ENCODE results near the gene VPS45.
"Not testable (repeated sequence)": the region's sequence is repeated elsewhere in the genome, so short reads cannot be mapped to it uniquely, and the experiment has no call there.

The VPS45 gene

DNA sequence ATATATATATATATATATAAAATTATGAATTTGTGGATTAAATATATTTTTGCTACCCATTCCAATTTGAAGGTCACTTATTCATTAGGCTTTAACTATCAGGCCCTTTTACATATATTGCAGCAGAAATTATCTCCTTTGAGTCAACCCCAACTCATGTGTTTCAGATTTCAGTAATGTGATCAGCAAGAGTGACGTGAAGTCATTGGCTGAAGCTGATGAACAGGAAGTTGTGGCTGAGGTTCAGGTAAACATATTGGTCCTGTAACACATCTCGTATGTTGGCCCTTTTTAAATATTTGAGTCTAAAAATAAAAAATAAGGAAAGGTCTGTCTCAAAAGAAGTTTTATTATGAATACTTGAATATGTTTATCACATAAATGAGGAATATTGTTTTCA lies 8.5 kb downstream of the VPS45 start:
- DNase-seq: no peak

DNA sequence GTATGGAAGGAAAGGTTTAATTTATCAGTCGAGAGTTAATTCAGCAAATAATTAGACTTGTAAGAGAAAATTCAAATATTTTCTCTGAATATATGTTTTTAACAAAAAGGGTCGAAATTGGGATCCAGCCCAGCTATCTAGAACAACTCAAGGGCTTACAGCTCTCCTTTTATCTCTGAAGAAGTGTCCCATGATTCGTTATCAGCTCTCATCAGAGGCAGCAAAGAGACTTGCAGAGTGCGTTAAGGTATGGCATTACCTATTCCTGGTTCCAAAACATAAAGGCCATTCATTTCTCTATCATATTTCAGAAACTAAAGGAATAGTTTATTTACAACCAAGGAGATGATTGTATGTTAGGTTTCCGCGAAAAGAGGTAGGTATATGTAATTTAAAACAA lies 9.4 kb downstream of the VPS45 start:
- DNase-seq: no peak

DNA sequence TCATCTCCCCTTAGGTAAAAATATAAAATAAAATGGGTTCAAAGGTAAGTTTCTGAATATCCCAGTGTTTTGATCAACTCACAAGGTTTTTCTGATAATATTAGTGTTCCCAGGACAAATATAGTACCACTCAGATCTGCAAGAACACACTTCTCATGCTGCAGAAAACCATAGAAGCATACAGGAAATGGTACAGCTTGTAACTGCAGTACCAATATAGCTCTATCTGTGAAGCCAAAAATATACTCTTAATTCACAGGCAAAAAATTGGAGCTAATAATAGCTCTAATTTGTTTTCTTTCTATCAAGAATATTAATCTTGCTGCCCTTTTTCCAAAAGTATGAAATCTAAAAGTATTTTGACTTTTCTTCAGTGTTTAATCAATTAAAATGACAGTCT lies 13.2 kb downstream of the VPS45 start:
- no peak for DNase-seq

DNA sequence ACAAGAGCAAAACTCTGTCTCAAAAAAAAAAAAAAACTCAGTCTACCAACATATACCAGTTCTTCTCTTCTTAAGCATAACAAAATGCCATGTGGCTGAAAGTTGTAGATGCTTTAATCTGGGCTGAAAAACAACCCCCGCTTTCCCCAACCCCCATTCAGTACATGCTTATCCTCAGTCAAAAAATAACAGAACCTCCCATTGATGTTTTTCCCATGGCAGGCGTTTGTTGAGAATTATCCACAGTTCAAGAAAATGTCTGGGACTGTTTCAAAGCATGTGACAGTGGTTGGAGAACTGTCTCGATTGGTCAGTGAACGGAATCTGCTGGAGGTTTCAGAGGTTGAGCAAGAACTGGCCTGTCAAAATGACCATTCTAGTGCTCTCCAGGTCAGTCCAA lies 14.9 kb downstream of the VPS45 start:
- no peak for DNase-seq

DNA sequence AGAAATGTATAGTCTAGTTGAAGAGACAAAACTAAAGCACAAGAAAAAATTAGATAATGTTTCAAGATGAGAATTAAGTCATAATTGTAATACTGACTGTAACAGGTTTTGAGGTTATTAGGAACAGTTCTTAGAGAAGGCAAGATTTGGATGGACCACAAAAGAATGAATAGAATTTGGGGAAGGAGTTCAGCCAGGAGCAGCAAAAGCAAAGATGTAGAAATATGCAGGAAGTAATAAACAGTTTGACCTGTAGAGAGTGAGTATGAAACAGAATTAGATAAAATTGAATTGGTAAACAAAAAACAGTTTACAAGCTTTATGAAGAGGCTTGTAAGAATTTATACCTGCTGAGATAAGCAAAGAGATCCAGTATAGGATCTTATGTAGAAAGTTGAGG lies 16.3 kb downstream of the VPS45 start:
- DNase-seq: no peak

DNA sequence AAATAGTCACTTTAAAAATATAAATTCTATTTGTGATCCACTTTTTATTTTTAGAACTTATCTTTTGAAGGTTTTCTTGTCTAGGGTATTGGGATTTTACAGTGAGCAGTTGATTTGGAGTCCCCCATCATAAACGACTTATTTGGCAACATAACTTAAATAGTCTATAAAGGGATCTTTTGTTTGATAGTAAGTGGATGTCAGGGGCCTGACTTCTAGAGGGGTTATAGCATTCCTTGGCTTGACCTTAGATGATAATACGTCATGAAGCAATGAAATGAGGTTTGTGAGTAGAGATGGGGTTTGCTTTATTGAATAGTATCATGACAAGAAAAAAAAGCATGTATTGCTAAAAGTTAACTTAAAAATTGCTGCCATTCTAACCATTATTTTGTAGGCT lies 17.8 kb downstream of the VPS45 start:
- DNase-seq: no peak

DNA sequence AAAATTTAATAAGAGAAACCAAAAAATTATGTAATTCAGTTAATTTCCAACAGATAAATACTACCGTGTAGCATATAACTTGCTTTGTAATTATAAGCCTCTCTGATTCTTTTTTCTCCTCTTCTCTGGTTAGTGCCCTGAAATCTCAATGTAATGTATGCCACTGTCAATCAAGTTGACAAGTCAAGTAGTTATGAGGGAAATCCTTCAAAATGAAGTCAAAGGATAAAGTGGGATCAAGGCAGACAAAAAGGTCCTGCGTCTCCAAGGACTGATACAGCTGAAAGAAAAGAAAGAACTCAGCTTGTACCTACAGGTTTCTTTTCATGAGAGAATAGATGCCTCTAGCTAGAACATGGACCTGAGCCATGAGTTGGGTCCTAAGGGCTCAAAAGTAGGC lies 19.8 kb downstream of the VPS45 start:
- no peak for DNase-seq

DNA sequence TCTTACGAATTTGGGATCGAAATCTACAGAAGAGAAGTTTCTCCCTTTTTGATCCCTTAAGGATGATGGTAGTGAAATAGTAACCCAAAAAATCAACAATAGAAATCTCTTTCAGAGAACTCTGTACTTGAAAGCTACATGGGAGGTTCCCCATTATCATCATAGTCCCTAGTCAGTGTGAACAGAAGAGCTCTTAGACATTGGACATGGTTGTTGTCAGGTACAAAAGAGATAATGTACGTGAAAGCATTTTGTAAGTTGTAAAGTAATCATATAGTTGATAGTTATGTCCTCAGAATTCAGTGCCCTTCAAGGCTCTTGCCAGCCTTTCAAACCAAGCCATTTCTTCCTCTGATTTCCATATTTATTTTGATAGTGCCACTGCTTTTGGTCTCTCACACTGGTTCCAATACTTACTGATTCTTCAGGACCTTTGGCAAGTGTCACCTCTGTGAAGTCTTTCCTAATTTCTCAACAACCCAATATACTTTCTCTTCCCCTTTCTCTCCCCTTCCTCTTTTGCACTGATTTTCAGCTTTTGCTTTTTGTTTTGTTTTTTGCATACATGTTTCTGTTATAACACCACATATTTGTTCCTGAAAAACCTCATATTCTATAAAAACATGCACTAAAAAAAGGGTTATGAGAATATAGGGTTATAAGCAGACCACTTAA lies 22.4 kb downstream of the VPS45 start:
- DNase-seq: no peak

DNA sequence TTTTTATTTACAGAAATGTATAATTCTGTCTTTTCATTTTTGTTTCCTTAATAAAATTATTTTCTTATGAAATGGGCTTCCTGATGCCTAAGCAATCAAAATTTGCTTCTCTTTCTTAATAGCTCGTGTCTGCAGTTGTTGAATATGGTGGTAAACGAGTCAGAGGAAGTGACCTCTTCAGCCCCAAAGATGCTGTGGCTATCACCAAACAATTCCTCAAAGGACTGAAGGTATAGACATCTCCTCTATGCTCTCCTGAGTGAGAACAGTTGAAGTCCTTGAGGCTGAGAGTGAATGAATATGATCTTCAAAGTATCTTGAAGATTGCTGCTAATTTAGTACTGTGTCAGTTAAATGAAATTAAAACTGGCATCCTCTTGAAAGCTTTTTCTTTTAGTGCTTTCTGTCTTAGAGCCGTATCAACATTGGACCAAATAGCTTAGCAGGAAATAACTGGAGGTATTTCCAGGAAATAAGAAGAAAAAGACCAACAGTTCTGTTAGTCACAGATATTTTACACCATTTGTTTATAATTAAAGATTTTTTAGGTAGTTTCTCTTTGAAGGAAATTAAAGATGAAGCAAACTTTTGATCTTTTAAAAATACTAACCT lies 24.7 kb downstream of the VPS45 start:
- DNase-seq: no peak

DNA sequence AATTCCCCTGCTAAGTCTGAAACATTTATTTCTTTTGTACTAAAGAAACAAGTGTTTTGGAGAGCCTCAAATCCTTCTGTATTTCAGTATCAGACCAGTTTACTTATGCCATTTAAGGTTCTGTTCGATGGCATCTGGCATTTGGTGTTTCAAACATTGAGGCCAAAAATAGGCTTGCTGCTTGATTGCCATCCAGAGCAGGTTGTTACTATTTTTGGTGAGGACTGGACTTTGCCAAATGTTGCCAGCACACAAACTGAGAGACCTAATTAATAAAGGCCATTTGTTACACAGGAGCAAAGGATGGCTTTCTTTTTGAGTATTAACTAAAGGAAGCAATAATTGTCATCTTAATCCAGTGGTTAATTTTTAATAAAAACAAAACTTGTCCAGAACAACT lies 26.2 kb downstream of the VPS45 start:
- no peak for DNase-seq

DNA sequence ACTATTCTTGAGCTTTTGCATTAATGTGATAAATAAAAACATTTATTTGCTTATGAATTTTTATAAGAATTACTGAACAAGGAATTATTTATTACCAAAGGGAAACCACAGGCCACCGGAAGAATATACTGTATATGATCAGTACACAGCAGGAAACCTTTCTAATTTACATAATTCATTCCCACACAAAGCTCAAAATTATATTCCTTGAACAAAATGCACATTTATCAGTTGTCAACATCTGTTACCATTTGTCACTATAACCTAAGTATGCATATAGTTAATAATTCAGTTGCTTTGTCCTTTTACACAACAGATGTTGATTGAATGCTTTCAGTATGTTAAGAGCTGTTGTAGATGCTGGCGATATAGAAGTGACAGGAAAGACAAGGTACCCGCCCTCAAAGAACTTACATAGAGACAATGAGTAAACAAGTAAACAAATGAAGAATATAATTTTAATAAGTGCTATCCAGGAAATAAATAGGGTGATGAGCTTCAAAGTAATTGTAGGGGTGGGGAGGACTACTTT lies 27.2 kb downstream of the VPS45 start:
- no peak for DNase-seq

DNA sequence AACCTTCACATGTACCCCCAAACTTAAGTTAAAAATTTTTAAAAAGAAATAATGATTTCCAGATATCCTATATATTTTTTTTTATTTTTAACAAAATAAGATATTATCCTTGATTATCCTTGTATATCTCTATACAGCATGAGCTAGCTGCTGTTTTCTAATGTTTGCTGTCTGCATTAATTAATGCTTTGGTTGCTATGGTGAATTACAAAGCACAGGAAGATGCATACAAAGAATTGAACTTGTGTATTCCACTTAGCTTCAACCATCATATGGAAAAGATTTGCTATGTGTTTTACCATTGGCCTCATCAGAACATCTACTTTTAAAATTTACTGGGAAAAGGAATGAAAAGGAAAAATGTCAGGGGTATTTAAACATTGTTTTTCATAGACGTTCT lies 35.4 kb downstream of the VPS45 start:
- DNase-seq: no peak

DNA sequence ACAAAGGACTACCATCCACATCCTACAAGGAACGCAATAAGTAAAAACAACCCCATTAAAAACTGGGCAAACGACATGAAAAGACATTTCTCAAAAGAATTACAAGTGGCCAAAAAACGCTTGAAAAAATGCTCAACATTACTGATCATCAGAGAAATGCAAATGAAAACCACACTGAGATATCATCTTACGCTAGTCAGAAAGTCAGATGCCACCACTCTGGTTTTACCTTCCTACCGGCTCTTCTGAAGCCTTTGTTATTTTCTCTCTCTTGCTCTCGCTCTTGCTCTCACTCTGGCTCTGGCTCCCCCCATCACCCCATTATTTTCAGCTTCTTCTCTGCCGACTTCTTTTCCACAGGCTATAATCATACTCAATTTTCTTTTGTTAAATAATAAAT lies 38.8 kb downstream of the VPS45 start:
- DNase-seq: no peak

DNA sequence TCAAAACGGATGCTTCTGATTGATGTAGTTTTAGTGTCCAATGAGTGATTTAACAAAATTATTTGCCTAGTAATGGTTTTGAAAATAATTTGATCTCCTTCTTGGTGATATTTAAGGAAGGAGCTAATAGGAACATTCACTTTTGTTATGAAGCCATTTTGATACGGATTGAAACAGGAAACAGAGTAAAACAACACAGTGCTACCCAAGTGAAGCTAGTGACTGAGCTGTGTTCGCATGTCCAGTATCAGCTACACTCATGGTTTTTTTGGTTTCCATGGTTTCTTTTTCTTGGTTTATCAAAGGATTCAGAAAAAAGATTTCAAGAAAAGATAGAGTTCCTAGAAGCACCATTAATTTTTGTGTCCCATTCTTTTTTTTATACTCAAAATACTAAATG lies 42.0 kb downstream of the VPS45 start:
- DNase-seq: no peak

DNA sequence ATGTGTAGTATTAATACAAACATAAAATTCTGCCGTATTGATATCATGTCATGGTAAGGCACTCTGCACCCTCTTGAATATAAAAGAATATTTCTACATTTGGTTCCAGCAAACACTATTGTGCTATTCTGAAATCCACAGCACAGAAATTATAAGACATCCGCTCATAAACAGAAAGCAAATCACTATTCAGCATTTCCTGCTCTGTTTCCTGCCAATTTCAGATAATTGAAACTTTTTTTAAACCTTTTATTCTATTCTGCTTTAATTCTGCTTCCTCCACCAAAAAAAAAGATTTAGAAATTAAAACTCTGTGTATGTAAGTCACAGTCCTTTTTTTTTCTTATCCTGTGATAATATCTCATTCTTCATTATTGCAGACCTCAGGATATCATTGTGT lies 42.5 kb downstream of the VPS45 start:
- DNase-seq: no peak

DNA sequence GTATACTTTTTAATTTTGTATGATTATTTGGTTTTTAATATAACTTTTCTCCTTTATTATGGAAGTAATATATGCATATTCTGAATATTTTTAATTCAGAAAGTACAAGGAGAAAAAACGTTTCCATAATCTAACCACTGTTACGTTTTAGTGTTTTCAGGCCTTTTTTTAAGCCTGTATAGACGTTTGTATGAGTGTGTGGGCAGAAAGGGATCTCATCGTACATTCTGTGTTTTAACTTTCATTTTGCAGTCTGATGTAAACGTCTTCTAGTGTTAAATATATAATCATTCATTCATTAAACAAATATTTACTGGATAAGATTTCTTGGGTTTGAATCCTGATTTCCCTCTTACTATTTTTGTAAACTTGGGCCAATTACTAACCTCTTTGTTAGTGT lies 44.1 kb downstream of the VPS45 start:
- no peak for DNase-seq

DNA sequence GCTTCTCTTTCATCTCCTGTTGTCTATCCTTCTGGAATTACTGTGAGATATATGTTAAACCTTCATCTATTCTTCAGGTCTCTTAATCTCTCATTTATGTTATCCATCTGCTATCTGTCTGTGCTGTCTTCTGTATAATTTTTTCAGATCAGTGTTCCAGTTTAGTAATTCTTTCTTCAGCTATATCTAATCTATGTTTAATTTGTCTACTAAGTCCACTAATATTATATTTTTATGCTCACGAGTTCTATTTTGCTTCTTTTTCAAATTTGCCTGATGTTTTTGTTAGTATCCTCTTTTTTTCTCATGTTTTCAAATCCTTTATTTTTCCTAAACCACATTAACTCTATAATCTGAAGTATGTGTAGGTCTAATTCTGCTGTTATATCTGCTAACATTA lies 47.5 kb downstream of the VPS45 start:
- DNase-seq: no peak

DNA sequence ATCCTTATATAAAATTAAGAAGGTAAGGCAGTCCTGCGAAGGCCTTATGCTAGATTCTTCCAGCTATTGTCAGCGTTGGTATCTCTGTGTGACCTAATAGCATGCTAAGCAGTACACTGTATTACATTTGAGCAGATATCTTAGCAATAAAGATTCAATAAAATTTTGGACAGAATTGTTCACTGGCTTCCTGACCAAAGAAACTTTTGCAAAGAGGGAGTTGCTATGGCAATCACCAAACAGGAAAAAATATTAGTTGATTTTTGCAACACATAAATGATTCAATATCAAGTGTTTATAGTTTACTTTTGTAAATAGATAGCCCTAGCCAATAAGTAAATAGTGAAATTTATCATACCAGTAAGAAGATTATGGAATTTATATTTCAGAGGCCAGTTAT lies 51.1 kb downstream of the VPS45 start:
- no peak for DNase-seq

DNA sequence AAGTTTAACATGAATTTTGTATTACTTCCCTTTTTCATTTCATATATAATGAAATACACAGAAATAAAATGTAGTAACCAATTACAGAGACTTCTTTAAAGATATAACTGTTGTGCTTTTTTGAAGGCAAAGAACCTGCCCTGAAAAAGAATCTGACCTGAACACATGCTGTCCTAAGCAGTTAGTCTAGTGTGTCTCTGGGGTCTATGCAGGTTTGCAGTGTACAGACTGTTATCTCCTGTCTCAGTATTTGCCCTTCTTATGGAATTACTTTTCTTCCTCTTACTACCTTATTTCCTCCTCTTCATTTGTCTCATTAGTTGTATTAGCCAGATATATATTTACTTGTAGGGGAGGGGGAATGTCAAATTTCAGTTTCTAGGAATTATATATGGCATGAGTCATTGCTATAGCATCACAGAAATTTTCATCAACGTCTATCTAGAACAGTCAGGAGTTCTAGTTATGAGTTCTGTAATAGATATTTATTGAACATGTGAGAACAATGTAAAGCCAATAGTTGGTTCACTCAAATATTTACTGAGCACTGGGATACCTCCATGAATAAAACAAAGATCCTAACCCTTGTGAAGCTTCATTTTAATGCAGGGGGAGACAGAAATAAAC lies 53.8 kb downstream of the VPS45 start:
- DNase-seq: no peak

DNA sequence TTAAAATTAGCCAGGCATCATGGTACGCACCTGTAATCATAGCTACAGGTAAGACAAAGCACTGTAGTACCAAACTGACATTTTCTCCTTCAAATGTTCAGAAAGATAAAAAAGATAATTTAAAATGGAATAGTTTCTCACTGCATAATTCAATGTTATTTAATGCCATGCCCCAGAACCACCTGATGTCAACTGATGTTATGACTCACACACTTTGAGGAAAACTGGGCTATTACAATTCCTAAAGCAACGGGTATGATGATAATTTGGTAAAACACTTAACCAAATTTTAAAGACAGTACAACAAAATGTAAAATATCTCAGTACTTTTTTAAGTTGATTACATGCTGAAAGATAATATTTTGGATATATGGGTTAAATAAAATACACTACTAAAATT lies 59.2 kb downstream of the VPS45 start:
- DNase-seq: no peak

DNA sequence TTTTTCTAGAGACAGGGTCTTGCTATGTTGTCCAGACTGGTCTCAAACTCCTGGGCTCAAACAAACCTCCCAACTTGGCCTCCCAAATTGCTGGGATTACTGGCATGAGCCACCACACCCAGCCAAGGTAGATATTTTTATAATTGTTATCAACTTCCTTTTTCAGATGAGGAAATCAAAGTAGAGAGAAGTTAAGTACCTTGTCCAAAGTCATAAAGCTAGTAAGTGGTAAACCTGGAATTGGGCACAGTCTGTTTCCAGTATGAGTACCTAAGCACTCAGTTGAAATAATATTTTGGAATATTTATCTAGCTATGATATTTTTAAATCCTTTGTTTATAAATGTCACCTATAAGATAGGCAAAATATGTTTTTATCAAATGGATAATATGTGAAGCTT lies 59.9 kb downstream of the VPS45 start:
- DNase-seq: no peak

DNA sequence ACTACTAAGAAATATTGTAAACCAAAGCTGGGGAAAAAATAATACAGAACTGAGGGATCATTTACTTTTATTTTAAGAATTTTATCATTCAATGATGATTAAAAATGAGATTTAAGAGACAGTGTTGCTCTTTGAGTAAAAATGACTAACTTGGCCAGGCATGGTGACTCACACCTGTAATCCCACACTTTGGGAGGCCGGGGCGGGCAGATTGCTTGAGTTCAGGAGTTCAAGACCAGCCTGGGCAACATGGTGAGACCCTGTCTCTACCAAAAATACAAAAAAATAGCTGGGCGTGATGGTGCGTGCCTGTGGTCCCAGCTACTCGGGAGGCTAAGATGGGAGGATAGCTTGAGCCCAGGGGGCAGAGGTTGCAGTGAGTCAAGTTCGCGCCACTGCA lies 60.3 kb downstream of the VPS45 start:
- DNase-seq: no peak

DNA sequence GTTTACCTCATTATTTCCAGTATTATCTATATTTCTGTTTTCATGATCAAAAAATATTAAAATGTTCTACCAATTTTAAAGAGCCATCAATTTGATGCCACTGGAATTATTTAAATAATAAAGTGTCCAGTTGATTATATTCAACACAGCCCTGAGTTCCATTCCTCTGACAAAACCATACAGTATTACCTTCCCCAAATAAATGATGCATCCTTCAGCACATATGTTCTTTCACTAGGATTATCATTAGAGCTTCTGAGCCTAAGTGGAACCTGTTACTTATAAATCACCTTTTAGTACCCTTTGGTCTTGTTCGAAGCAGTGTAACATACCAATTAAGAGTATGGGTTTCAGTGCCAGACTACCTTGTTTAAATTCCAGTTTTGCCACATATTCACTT lies 64.8 kb downstream of the VPS45 start:
- DNase-seq: no peak

DNA sequence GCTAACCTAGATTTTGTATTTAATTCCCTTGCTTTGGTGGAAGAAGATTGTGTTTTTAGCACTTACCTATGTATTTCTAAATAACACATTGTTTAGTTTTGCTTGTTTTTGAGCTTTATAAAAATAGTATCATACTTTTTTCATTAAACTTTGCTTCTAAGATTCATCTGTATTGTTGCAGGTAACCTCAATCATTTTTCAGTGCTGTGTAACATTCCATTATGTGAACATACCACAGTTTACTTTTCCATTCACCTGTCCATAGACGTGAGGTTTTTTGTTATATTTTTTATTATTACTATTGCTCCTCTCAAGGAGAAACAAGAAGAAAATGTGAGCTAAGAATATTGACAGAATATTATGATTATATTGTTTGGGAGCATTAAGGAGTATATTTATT lies 67.0 kb downstream of the VPS45 start:
- DNase-seq: no peak

DNA sequence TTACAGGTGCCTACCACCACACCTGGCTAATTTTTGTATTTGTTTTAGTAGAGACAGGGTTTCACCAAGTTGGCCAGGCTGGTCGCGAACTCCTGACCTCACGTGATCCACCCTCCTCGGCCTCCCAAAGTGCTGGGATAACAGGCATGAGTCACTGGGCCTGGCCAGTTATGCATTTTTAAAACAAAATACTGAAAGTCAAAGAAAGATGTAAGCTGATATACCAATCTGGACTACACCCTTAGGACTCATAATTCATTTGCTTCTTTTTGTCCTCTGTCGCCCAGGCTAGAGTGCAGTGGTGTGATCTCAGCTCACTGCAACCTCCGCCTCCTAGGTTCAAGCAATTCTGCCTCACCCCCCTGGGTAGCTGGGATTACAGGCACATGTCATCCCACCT lies 67.8 kb downstream of the VPS45 start:
- not testable (repeated sequence) for DNase-seq
